NCI-H526 (cell line): ENCODE data around the gene TRERF1.

Experiments used
- DNase-seq, 2 experiments: peaks; one replicate each; lab custom pipeline; 2025; lab: John Stamatoyannopoulos, UW

TRERF1 gene

DNA sequence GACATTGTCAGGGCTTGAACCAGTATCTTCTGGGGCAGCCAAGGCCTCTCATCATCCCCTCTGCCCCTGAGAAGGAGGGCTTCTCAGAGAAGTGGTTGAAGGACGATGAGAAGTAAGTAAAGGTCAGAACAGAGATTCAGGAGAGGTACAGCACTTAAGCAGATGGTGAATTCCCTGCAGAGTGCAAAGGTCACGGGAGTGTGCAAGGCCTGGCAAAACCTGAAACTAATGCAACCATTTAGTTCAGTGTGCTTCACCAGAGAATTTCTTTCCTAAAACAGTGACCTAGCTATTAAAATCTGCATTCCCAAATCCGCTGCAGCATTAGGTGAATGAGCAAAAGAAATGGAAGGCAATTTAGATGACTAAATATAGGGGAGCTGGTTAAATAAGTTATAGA is 58.4 kb downstream of the TRERF1 start:
- DNase-seq: no peak

DNA sequence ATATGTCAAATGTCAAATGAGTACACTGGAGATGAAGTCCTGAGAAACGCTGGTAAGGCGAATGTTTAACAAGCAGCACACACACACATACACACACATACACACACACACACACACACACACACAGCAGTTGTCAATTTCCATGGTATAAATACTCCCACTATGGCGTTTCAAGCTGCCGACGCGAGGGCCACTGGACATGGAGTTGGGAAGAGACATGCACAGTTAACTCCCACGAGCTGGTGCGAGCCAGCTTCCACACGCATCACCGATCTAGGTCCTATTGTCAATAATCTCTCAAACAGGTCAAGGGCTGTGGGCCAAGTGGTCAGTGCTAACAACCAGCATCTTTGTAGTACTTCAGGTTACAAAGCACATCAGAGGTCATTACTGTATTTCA is 58.9 kb downstream of the TRERF1 start:
- no peak for DNase-seq

DNA sequence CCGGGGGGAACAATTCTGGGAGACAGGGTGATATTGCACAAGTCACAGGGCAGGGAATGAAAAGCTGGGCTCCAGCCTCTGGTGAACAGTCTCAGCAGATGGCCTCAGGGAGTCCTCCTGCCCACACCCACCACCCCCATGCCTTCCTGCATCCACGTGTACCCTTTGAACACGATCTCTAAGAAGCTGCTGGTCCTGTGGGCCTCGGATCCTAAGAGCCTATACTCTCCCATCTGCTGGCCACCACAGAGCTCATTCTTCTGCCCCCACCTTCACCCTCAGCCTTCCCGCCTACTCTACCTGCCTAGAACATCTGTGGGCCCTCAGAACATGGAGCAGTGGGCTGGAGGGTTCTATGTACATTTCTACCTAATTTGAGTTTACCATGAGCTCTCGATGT is 60.3 kb downstream of the TRERF1 start:
- no peak for DNase-seq

DNA sequence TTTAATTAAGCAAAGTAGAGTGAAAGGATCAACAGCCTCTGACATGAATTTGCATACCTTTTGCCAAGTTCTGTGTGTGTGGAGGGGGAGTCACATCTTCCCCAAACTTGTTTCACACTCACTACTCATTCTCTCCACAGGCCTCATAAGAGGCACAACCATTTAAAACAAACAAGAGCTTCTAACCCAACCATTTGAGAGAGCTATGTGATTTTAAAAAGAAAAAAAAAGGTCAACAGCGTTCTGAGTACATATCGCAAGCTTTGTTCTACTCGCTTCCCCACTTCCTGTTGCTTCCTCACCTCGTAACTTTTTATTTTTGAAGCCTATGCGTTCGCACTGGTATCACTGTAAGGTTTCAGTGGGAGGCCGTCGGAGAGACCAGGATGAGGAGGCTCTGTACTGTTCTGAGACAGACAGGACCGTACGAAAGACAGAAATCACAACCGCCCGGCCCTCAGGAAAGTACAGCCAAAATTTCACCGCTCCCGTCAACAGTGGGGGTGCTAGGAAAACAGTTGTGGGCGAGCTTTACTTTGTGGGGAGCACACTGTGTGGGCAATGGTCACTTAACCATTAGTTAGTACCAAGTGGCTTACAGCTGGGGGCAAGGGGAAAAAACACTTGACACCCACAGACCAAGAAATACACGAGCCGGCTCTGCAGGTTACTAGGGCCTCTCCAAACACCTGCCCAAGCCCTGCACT is 61.3 kb downstream of the TRERF1 start:
- peak in 1 of 2 experiments; percentile 62 for DNase-seq

DNA sequence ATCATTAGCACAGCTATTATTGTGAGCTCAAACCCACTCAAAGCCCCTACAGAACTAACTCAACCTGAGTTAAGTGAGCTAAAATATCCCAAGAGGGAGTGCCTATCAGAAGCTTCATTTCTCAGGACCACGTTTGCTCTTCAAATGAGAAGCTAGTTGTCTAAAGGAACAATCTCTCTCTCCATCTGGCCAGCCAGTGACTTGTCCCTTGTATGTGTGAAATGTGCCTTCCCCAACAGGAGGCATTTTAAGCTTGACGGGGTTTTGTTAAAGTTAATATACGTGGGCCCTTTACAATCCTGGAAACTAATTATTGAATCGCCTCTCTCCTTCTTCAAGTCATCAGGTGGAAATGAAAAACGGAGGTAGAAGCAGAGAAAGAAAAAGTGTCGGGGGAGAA is 62.0 kb downstream of the TRERF1 start:
- no peak for DNase-seq

DNA sequence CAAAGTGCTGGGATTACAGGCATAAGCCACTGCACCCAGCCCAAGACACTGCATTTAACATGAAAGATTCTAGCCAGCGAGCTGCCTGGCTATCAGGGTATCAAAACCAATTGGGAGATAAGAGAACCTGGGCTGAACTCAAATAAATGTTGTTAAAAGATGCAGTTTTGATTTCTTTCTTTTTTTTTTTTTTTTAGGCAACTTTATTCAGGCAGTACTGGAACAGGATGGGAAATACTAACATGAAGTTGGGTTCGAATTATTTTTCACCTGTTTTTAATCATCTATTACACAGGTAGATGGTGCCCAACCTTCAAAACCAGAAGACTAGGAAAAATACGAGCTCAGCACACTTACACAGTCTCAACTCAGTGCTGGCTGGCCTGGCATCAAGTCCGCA is 63.7 kb downstream of the TRERF1 start:
- no peak for DNase-seq

DNA sequence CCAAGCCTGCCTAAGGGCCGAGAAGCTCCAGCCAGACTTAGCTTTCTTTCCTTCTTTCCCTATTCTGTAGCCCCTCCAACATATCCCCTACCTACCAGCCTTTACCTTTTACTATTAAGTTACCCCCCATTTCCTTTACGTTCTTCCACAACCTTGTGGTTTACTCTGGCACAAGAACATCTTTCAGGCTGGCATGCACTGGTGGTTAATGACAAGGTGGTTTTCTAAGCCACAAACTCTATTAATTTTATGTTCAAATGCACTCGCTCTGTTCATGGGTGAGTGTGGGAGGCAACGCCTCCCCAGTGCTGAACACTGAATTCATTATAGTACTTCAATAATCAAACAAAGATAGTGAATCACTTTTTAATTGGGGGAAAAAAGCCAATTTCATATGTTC is 64.4 kb downstream of the TRERF1 start:
- DNase-seq: no peak

DNA sequence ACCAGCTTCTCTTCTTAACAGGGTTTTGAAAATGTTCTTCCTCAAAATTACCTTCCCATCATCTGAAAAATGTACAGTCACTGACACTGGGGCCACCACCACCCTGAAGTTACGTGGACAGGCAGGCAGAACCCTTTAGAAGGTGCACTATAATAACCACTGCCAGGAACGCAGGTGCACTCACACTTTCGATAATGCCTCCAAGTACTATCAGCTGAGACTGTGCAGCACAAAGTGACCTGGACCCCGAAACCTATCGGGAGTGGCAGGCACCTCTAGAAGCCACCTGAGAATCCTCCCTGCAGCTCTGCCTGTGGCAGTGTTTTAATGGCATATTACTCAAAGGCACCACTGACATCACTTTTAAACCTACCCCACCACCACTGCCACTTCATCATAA is 66.4 kb downstream of the TRERF1 start:
- DNase-seq: no peak

DNA sequence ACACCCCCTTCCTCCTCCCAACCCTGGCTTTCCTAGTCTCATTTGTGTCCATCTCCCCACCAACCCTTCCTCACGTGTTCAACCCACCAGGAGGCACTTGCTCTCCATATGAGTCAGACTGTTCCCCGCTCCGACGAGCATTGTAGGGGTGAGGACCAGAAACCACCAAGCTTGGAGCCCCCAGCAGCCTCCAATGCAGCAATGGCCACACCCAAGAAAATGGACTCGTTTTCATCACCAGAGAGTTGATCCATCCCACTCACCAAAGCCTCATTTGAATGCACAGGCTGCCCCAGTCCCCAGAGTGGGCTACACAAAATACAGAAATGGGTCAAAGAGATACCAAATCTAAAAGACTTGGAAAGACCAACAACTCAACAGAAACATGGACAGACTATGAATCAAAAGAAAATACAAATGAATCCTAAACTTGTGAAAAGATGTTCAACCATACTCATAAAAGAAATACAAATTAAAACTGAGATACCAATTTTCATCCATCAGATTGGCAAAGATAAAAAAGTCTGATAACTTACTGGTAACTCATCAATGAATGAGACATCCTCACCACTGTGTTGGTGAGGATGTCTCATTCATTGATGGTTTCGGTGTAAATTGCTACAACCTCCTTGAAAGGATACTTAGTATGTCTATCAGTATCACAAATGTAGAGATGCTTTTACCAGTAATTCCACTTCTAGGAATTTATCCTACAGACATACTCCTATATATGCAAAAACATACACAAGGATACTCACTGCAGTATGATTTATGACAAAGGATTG is 68.1 kb downstream of the TRERF1 start:
- no peak for DNase-seq

DNA sequence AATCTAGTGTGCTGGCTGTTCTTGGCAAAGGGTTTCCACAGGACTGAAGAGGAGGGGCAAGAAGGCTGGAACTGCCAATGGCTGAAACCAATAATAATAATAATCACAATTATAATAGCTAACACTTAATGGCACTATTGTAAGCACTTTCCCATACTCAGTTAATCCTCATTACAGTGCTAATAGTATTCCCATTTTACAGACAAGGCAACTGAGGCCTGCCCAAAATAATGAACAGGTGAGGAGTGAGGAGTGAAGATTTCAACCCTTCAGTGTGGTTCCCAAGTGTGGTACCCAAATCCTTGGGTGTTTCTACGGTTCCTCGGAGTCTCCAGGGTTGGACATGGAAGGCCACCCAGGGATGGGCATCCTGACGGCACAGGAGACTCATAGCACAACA is 69.9 kb downstream of the TRERF1 start:
- DNase-seq: no peak

DNA sequence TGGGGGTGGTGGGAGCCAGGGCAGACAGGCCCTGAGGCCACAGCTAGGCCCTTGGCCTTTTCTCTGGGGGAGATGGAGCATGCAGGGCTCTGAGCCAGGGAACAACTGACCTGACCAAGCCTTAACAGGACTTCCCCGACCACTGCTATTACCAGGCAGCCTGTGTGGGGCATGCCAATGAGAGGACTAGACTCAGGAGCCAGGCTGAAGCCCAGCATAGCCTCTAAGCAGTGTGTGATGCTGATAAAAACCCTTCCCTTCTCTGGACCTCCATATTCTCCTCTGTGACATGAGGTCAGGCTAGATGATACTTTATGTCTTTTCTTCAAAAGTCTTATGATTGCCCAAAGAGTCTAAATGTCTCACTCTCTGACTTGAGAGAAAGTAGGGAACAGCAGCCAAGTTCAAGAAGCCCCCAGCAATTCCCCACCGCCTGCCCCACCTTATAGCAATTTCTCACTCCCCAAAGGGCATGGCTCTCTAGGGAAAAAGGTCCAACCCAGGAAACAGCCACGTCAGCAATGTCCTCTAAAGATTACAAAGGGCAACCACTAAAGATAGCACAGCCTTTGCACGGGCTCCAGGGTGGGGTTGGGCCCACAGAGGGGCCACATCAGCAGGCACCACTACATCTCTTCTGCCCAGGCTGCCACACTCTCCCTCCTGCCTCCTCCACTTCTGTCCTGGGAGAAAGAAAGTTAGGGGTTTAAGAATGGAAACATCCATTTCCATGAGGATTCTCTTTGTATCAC is 71.3 kb downstream of the TRERF1 start:
- no peak for DNase-seq

DNA sequence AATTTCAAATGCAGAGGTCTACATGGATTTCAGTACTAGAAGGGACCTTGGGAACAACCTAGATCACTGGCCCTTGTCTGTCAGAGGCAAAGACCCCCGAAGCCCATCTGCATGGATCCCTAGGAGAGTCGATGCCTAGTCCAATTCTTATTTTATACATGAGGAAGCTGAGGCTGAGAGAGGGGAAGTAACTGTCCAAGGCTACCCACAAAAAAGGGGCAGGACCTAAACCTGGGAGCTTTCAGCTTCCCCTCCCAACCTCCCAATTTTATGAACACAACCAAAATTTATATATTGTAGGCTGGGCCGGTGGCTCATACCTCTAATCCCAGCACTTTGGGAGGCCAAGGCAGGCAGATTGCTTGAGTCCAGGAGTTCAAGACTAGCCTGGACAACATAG is 73.2 kb downstream of the TRERF1 start:
- DNase-seq: no peak

DNA sequence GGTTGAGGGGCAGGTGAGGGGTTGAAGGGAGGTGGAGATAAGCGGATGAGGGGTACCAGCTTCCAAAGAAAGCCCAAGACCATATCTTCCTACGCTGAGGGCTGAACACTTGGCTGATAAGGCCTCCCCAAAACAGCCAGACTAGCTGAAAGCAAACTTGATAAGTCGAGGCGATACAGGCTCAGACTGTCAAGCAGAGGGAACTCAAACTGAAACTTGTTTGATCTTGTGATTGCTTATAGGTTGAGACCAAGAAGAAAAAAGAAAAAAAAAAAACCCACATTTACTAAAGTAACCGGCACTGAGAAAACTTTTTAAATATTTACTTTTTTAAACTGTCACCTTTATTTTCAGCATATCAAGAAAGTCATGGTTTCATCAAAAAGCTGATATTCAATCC is 73.6 kb downstream of the TRERF1 start:
- DNase-seq: no peak

DNA sequence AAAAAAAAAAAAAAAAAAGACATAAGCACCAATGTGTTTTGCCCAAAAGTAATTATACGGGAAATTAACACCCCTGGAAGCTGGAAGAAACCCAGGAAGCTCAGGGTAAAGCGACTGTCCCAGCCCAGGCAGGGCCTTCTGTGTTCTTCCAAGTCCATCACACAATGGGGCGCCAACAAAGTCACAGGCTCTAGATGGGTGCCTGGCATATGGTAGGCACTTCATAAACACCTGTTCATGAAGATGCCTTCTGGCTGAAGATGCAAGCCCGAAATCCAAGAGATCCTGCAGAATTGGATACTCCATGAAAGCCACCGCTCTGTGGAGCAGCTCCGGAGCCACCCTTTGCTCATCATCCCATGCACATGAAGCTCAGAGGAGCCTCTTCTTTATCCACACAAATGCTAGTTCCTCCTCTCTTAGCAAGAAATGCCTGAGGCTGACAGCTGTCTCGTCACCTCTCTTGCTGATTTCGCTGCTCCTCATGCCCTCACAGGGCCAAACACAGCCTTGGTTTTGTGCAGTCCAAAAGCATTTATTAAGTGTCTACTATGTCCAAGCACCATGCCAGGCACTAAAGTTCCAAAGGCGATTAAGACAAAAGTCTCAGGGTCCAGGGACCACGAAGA is 76.6 kb downstream of the TRERF1 start:
- DNase-seq: no peak

DNA sequence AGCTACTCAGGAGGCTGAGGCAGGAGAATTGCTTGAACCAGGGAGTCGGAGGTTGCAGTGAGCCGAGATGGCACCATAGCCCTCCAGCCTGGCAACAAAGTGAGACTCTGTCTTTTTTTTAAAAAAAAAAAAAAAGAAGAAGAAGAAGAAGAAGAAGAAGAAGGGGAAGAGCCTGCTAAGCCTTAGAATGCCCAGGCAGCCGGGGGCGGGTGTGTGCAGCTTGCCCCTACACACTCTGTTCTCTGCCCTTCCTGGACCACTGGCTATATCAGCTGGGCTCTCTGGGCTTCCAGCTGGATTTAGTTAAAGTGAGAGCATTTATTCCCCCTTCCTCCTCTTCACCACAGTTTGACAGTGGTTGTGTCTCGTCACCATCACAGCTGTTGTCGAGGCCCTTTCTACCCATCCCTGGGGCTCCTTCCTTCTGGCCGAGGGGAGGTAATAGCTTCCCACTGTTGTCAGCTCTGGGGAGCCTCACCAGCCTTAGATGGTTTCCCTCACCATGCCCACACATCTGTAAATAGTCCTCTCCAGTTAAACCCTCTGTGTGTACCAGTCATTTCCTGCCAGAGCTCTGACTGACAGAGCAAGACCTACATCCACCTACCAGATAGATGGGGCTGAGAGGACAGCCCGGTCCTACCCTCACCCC is 77.6 kb downstream of the TRERF1 start:
- DNase-seq: no peak

DNA sequence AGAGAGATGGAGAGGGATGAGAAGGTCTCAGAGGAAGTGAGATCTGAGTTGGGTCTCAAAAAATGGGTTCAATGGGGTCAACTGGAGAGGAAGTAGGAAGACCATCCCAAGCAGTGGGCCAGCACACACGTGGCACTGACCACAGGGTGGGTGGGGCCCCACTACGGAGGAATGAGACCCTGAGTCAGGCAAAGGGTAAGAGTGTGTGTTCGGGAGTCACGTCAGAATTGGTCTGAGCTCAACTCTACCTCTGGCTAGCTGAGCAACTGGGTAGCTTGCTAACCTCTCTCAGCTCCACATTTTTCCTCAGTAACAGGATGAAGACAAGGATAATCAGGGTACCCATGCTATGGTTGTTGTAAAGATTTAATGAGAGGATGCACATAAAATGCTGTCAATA is 79.0 kb downstream of the TRERF1 start:
- DNase-seq: no peak

DNA sequence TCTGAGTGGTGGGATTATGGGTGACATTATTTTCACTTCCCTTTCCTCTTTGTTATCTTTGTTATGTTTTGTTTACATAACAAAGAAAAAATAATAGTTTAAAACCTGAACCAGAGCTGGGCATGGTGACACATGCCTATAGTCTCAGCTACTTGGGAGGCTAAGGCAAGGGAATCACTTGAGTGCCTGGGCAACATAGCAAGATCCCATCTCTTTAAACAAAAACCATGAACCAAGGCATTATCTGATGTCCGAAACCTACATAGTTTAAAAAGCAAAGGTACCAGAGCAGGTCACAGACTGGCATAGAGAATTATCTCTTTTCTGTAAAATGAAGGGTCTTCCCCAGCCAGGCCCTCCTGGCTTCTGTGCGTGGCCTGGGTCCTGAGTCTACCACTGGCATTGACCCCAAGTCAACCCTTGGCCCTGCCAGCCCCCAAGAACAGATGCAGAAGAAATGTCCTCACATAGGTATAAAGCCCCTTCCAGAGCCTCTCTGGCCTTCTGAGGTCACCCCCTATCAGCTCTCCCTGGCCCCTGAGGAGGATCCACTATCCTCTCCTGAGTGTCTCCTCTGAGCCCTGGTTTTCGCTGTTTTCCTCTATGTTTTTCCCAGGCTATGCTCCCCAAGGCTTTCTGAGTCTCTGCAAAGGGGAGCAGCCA is 81.3 kb downstream of the TRERF1 start:
- no peak for DNase-seq

DNA sequence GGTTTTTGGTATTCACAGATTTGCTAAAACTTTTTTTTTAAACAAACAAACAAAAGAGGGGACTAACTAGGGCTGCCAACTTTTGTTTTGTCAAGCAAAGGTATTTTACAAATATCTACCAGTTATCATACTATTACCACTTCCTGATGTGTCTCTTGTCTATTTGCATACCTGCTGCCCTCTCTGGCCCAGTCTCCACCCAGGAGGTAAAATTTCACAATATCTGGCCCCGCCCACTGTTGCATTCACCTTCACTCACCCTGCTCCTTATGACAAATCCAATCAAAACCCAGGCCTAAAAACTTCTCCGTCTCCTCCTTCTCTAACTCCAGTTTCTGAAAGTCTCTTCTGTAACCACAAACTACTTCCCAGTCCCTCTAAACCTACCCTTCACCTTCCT is 82.2 kb downstream of the TRERF1 start:
- no peak for DNase-seq

DNA sequence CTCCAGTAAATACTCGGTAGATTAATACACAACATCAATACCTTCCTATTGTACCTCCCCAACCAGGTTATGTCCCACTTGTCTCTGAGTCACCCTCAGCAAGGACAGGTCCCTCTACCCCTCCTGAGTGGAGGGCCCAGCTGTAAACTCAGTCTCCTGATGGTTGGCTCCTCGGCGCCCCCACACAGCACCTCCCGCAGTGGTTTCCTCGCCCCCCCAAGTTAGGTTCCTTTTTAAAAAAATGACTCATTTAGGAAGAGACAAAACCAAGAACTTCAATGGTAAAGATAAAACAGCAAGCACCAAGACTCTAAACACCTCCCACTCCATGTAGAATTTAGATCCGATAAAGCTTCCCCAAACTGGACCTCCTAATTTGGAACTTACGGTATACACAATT is 83.5 kb downstream of the TRERF1 start:
- no peak for DNase-seq

DNA sequence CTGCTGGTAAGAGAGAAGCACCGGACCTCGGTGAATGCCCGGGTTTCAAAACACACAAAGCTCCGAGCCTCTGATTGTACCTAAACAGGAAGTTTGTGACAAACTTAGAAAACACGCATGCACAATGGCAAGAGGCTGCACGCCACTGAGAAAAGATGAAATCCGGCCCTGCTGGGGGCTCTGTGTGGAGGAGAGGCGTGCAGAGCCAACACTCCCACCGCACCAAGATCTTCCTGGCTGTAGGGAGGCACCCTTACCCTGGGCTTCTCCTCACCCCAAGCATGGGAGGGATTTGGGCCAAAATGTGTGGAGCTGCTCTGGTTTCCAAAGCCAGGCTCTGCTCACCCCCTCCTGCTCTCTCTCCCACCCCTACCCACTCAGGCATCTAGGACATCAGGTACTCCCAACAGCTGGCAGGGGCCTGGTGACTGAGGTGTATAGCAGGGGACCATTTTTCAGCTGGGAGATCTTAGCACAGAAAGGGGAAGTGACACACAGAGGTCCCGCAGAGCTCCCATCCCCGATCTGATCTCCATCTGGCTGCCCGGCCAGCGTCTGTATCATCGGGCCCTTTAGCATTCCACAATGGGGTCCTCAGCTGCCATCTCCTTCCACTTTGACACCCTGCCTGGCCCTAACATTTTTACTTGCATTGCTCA is 84.2 kb downstream of the TRERF1 start:
- no peak for DNase-seq

DNA sequence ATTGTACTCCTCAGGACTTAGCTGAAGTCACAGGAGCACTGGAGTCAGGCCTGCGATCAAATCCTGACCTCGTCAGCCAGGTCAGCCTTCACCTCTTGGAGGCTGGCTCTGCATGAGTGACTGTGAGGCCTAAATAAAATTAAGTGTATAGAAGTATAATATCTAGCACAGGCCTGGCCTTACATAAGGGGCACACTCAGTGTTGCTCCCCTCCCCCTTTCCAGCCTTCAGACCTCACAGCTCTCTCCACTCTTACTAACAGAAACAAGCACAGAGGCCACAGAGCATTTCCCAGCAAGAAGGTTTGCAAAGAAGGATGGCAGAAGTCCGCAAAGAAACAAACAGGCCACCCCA is 84.8 kb downstream of the TRERF1 start:
- no peak for DNase-seq
